Activated naive CD4-positive, alpha-beta T cell treated with anti-CD3 and anti-CD28 coated beads, Interleukin-2, amount 50 U/mL, for 72 hours (primary cell): Measurements from ENCODE around the gene ANG. TPM values are rescaled to one million over a fixed set of nuclear protein-coding genes. Genes with fewer than 3 reads are reported as not detected.
"Not testable (repeated sequence)": the region's sequence is repeated elsewhere in the genome, so short reads cannot be mapped to it uniquely, and the experiment has no call there.

Source experiments
- ATAC-seq, 2 donors: fragments of 150-1000 bp; cut with Tn5 transposase; 2 replicates each; pipeline ENCODE4 v1.10.0; 2021; ENCODE audit warnings: mild to moderate bottlenecking in 2 of 2, moderate library complexity in 2 of 2
- DNase-seq, 2 donors: peaks; one replicate each; pipeline ENCODE4 v3.0.0; 2021 to 2022; ENCODE audit warnings: low spot score in 2 of 2
- H3K27ac Mint-ChIP-seq, 2 donors: one replicate each; pipeline ENCODE4 v1.8.0; 2022; ENCODE audit warnings: mild to moderate bottlenecking in 2 of 2, mixed read lengths in 2 of 2
- H3K36me3 Mint-ChIP-seq, 2 donors: one replicate each; pipeline ENCODE4 v1.8.0; 2022; ENCODE audit warnings: mixed read lengths in 2 of 2
- H3K9me3 Mint-ChIP-seq, 2 donors: one replicate each; pipeline ENCODE4 v1.8.0; 2022; ENCODE audit warnings: mixed read lengths in 2 of 2
- total RNA-seq, 2 donors: library from RNA; stranded (reverse); gene quantifications; one replicate each; pipeline ENCODE4 v1.2.3, GENCODE V29; 2022

The ANG gene
- total RNA-seq, 2 donors from 2014 or later = 0.48 to 4.1 TPM

DNA sequence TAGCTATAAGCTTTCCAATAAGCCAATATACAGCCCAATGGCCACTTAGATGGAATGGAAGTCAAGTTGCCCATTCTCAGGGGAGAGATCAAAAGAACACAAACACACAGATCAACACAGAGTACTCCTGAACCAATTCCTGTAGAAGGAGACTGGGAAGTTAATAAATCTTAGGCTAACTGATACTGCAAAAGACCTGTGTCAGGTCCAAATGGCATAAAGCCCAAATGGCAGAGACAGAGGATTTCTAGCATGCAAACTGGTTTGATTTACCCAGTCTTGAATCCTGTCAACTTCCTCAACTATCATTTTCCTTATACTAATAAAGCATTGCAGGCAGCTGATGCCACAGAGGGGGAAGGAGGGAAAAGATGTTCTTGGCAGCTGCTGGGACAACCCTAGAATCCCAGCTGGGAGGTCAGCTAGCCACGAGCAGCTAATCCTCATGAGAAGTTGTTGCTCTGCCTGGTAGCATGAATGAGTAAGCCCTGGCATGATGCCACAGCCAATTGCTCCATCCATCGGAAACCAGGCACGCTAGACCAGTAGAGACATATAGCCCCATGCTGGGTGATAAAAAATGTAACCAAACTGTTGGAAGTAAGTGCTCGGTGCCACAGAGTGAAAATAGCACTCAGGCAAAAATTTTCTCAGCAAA lies 26.2 kb downstream of the ANG start:
- no peak for DNase-seq
- no peak for ATAC-seq
- Mint-ChIP-seq H3K9me3 (peaks cover 3 to 4% of the 10 kb centered on the region in 2 donors), H3K36me3 (no peaks in the 10 kb centered on the region), H3K27ac (no peak overlapping the region)

- ATAC-seq (no peak), DNase-seq (no peak)
- Mint-ChIP-seq H3K36me3 (no peaks in the 10 kb centered on the region), H3K27ac (no peak overlapping the region), H3K9me3 (peaks cover 3 to 4% of the 10 kb centered on the region in 2 donors)
Measured at GRCh38 chr14:20719777-20720176, 31.2 kb downstream of the ANG start.

DNA sequence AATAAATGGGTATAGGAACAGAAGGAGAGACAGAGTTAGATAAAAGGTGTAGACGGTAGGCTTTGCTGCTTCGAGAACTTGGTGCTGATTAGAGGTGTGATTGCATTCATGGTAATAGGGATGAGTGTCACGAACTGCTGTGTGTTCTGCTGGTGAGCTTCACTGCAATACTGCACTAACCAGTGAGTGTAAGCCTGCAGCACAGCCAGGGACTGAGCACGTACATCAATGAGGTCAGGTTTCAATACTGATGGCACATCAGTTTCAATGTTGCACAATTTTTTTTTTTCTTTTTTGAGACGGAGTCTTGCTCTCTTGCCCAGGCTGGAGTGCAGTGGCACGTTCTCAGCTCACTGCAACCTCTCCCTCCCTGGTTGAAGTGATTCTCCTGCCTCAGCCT lies 32.2 kb downstream of the ANG start:
- ATAC-seq (no peak), DNase-seq (no peak)
- H3K27ac Mint-ChIP-seq = no peak overlapping the region
- peaks cover 3 to 4% of the 10 kb centered on the region in 2 donors for H3K9me3 Mint-ChIP-seq
- no peaks in the 10 kb centered on the region for H3K36me3 Mint-ChIP-seq

- no peaks in the 10 kb centered on the region for H3K36me3 Mint-ChIP-seq
- H3K9me3 Mint-ChIP-seq = no peaks in the 10 kb centered on the region
- no peak overlapping the region for H3K27ac Mint-ChIP-seq
- no peak for ATAC-seq
- DNase-seq = no peak
Measured at GRCh38 chr14:20722016-20722415, 33.5 kb downstream of the ANG start.

GRCh38 chr14:20723488-20723887 lies 34.9 kb downstream of the ANG start:
- no peak overlapping the region for H3K27ac Mint-ChIP-seq
- no peak for ATAC-seq
- DNase-seq = no peak
- H3K36me3 Mint-ChIP-seq = no peaks in the 10 kb centered on the region
- H3K9me3 Mint-ChIP-seq = no peaks in the 10 kb centered on the region

DNA sequence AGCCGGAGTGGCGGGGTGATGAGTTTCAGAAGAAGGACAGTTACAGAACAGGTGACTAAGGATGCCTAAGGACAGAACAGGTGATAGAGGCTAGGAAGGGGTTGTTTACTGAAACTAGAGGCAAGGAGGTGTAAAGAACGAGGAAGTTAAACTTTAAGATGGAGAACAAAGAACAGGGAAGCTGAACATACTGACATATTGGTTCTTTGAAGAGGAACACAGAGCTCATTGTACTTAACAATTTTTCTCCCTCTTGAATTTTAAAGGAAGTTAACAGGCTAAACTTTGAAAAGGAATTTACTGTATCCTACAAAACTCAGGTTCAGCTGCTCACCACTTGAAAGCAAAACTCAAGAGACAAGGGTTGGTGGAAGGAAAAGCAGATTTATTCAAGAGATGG lies 37.6 kb downstream of the ANG start:
- H3K36me3 Mint-ChIP-seq, ATAC-seq, H3K9me3 Mint-ChIP-seq, H3K27ac Mint-ChIP-seq, DNase-seq: not testable (repeated sequence)

- H3K27ac Mint-ChIP-seq = no peak overlapping the region
Measured at GRCh38 chr14:20726531-20726930, 38.0 kb downstream of the ANG start.

DNA sequence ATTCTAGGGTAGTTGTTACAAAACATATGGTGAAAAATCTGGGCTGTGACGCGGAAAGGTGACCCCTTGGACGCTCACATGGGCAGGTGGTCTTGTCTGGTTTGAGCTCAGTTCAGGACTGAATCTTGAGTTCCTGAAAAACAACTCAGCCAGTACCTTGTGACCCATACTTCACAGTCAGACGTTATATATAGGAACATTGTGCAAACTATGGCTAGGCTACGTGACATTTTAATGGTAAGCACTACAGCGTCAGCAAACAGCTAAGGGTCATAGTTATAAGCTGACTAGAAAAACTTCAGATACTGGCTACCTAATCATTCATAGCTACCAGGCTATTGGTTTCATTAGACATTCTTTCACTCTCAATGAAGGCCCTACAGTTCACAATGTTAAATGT lies 42.3 kb downstream of the ANG start:
- ATAC-seq = no peak
- H3K9me3 Mint-ChIP-seq = no peaks in the 10 kb centered on the region
- no peaks in the 10 kb centered on the region for H3K36me3 Mint-ChIP-seq
- H3K27ac Mint-ChIP-seq = no peak overlapping the region
- no peak for DNase-seq

More at GRCh38 chr14:20726531-20726930, 38.0 kb downstream of the ANG start:
- Mint-ChIP-seq H3K36me3 (no peaks in the 10 kb centered on the region), H3K9me3 (no peaks in the 10 kb centered on the region)
- ATAC-seq (no peak), DNase-seq (no peak)

- H3K27ac Mint-ChIP-seq = no peak overlapping the region
- H3K36me3 Mint-ChIP-seq = no peaks in the 10 kb centered on the region
- no peak for DNase-seq
- ATAC-seq = no peak
- H3K9me3 Mint-ChIP-seq = no peaks in the 10 kb centered on the region
Measured at GRCh38 chr14:20732477-20732876, 43.9 kb downstream of the ANG start.

- DNase-seq (no peak), ATAC-seq (no peak)
- Mint-ChIP-seq H3K9me3 (no peaks in the 10 kb centered on the region), H3K27ac (no peak overlapping the region), H3K36me3 (no peaks in the 10 kb centered on the region)
Measured at GRCh38 chr14:20732979-20733635, 44.5 kb downstream of the ANG start.

GRCh38 chr14:20733684-20734429 lies 45.3 kb downstream of the ANG start:
- ATAC-seq (no peak), DNase-seq (no peak)
- Mint-ChIP-seq H3K9me3 (no peaks in the 10 kb centered on the region), H3K27ac (no peak overlapping the region), H3K36me3 (no peaks in the 10 kb centered on the region)

DNA sequence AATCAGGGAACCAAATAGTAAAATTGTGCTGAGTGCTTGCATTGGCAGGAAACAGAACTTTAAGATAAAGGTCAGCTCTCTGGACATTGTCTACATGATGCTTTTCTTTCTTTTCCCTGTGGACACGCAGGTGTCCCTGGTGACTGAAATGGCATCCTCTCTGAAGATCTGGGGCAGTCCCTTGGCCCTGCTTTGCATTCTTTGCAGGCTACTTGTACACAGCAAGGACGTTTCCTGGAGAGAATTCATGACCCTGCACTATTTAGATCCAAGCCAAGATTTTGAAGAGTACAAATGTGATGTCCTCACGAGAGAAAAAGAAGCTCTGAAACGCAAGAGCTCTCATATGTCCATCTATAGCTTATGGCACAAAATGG lies 45.9 kb downstream of the ANG start:
- Mint-ChIP-seq H3K9me3 (no peaks in the 10 kb centered on the region), H3K27ac (no peak overlapping the region), H3K36me3 (no peaks in the 10 kb centered on the region)
- DNase-seq = no peak
- ATAC-seq = no peak

DNA sequence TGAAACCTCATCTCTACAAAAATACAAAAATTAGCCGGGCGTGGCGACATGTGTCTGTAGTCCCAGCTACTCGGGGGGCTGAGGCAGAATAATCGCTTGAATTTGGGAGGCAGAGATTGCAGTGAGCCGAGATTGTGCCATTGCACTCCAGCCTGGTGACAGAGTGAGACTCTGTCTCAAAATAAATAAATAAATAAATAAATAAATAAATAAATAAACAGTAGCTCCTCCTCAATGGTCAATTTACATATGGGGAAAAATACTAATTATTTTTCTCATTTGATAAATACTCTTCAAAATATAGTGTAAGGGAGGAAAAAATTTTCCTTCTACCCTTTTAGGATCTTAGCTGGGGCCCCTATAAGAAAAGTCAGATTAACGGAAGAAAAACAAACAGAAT lies 49.7 kb downstream of the ANG start:
- not testable (repeated sequence) for DNase-seq, ATAC-seq, H3K36me3 Mint-ChIP-seq, H3K9me3 Mint-ChIP-seq, H3K27ac Mint-ChIP-seq

- Mint-ChIP-seq H3K36me3 (no peaks in the 10 kb centered on the region), H3K27ac (no peak overlapping the region), H3K9me3 (no peaks in the 10 kb centered on the region)
- DNase-seq = no peak
- ATAC-seq = no peak
Measured at GRCh38 chr14:20742132-20742531, 53.6 kb downstream of the ANG start.

GRCh38 chr14:20743556-20743955 lies 55.0 kb downstream of the ANG start:
- DNase-seq (no peak), ATAC-seq (no peak)
- Mint-ChIP-seq H3K27ac (no peak overlapping the region), H3K36me3 (no peaks in the 10 kb centered on the region), H3K9me3 (no peaks in the 10 kb centered on the region)
